ENCODE measurements around the gene ZNF516.

- TF ChIP-seq REST (tag by site-specific recombination; IDR thresholded peaks at IDR 0.05) (no peak), ZNF580 (tag by site-specific recombination; IDR thresholded peaks at IDR 0.05) (no peak), ZBTB48 (tag by site-specific recombination; IDR thresholded peaks at IDR 0.05) (no peak), GFI1B (tag by site-specific recombination; IDR thresholded peaks at IDR 0.05) (no peak), ZNF24 (tag by site-specific recombination; IDR thresholded peaks at IDR 0.05) (no peak), ATF2 (tag by site-specific recombination; IDR thresholded peaks at IDR 0.05; ENCODE audit: low read depth) (no peak), ZNF510 (tag by site-specific recombination; IDR thresholded peaks at IDR 0.05; ENCODE audit: insufficient replicate concordance) (no peak)
These were observed 75.2 kb downstream of the ZNF516 start for GRCh38 chr18:76419811-76420210.

Data from HEK293 (cell line).